Prostate gland (tissue), 2 donors: ENCODE data around the gene ABCC8. TPM values are rescaled to one million over a fixed set of nuclear protein-coding genes. Genes with fewer than 3 reads are reported as not detected.
A peak's percentile ranks its signal among the peaks of the same experiment; 100 is the strongest.

ENCODE experiments used
- DNase-seq: peaks from one replicate; pipeline ENCODE4 v3.0.0-alpha.2; 2019; ENCODE audit warnings: low spot score
- H3K27ac ChIP-seq, 2 donors: fragments of 200-600 bp; sonication (generic); 2 replicates each; pipeline ENCODE4 v1.5.1; 2017 to 2019
- H3K27me3 ChIP-seq: fragments of 200-600 bp; sonication (generic); replicated peaks from 2 replicates; pipeline ENCODE4 v1.5.1; 2019; ENCODE audit not compliant: insufficient read depth
- H3K36me3 ChIP-seq, 2 donors: fragments of 200-600 bp; sonication (generic); 1 replicate in 1 of 2; 2 replicates in 1 of 2; pipeline versions ENCODE4 v1.5.1 to v1.8.1; 2017 to 2019
- H3K4me1 ChIP-seq: fragments of 200-600 bp; sonication (generic); replicated peaks from 2 replicates; pipeline ENCODE4 v1.5.1; 2019
- H3K4me3 ChIP-seq, 2 donors: fragments of 200-600 bp; sonication (generic); 2 replicates each; pipeline ENCODE4 v1.5.1; 2017 to 2019
- H3K9me3 ChIP-seq: fragments of 200-600 bp; sonication (generic); 2 replicates; pipeline ENCODE4 v1.5.1; 2017
- POLR2A ChIP-seq: fragments of 450-650 bp; IDR thresholded peaks from one replicate; pipeline ENCODE4 v1.6.1; 2016; ENCODE audit warnings: antibody characterized with exemption, mild to moderate bottlenecking
- POLR2AphosphoS5 ChIP-seq: sonication (generic); formaldehyde crosslinking; IDR thresholded peaks from one replicate; pipeline ENCODE4 v1.6.1; 2017; ENCODE audit warnings: antibody characterized with exemption
- WGBS: methylation state at CpG from one replicate; pipeline ENCODE4 v1.1.5; 2018; 5-methylcytosine and 5-hydroxymethylcytosine counted together
- intact Hi-C: fragments of 100-400 bp; cut with DNase I; formaldehyde crosslinking; loops from one replicate; pipeline ENCODE4 v1.14.2; 2022
- total RNA-seq, 2 donors: library from RNA; depleted of rRNA; stranded (reverse); fragments of >200 nt; gene quantifications; one replicate each; pipeline ENCODE4 v1.1.0, GENCODE V29; 2016
- TF ChIP-seq, protein P1 (sequence below), 4 experiments: fragments of 200-600 bp in 2 of 4; fragments of 450-650 bp in 2 of 4; sonication (generic) in 2 of 4; IDR thresholded peaks; 1 replicate in 3 of 4; 2 replicates in 1 of 4; pipeline ENCODE4 v1.5.1; 2016 to 2019; ENCODE audit warnings: antibody characterized with exemption in 4 of 4, mild to moderate bottlenecking in 2 of 4, moderate library complexity in 2 of 4

The ABCC8 gene
- total RNA-seq, 2 donors from 2014 or later = 5.7 to 10.2 TPM

DNA sequence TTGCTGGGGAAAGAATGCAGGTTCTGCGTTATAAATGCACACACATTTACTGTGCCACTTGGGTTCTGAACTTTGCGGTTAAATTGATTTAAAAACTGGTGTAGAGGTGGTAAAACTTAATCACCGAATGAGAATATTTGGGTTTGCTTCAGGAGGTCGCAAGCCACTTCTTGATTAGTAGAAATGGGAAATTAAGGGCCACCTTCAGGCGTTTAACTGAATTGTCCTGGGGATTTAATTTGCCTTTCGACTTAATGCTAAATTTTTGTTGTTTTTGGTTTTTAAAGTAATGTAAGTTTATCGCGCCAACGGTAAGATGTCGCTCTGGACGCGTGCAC is 125.5 kb downstream of the ABCC8 start:
- Histone ChIP-seq H3K4me3 (peak overlapping the region; percentile 53 to 56), H3K27ac (peak overlapping the region in 1 of 2 donors; percentile 22)

DNA sequence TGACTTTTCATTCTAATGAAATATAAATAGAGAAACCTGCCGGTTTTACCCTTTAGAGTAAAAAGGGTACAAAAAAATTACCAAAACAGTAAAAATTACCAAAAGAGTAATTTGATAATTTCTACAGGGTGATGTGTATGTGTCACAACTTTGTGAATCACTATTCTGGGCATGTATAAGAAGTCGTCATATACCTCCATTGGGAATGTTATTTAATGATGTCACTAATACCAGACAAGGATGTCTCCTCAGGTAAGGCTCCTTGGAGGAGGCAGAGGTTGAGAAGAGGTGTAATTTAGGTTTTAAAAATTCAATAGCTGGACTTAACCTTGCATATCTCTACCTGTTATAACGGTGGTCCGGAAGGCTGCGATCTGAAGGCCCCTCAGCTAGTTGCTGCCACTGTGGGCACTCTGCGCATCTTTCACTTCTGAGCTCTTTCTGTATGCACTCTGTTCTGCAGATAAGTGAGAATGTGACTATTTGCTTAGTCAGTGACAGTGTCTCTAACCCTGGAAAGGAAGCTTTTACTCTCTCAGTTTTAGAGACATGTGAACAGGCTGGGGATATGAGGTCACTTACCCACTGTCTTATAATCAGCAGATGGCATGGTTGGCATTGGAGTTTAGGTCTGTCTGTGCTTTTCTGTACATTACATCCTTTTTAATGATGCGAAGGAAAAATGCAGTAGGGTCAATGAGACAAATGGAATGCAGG is 126.0 kb downstream of the ABCC8 start:
- no peaks in the 10 kb centered on the region for H3K27me3 ChIP-seq
- intact Hi-C loops = loop anchor here (10.0 kb wide), 1 partner anchor 136 kb away; no protein-coding TSS in a partner anchor
- H3K9me3 ChIP-seq = no peaks in the 10 kb centered on the region
- H3K4me3 ChIP-seq = no peak overlapping the region
- H3K4me1 ChIP-seq = no peaks in the 10 kb centered on the region
- H3K27ac ChIP-seq = no peak overlapping the region
- DNase-seq = no peak
- 97% methylated on average over 7 of the region's 7 CpGs for WGBS
- TF ChIP-seq POLR2AphosphoS5 (no peak), POLR2A (no peak)
- TF ChIP-seq, protein P1, sequence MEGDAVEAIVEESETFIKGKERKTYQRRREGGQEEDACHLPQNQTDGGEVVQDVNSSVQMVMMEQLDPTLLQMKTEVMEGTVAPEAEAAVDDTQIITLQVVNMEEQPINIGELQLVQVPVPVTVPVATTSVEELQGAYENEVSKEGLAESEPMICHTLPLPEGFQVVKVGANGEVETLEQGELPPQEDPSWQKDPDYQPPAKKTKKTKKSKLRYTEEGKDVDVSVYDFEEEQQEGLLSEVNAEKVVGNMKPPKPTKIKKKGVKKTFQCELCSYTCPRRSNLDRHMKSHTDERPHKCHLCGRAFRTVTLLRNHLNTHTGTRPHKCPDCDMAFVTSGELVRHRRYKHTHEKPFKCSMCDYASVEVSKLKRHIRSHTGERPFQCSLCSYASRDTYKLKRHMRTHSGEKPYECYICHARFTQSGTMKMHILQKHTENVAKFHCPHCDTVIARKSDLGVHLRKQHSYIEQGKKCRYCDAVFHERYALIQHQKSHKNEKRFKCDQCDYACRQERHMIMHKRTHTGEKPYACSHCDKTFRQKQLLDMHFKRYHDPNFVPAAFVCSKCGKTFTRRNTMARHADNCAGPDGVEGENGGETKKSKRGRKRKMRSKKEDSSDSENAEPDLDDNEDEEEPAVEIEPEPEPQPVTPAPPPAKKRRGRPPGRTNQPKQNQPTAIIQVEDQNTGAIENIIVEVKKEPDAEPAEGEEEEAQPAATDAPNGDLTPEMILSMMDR (IDR thresholded peaks at IDR 0.05) = no peak
- H3K36me3 ChIP-seq = no peaks in the 10 kb centered on the region

More for the DNA sequence above, 125.5 kb downstream of the ABCC8 start:
- DNase-seq = no peak
- Histone ChIP-seq H3K9me3 (no peaks in the 10 kb centered on the region), H3K36me3 (no peaks in the 10 kb centered on the region), H3K27me3 (no peaks in the 10 kb centered on the region), H3K4me1 (no peaks in the 10 kb centered on the region)
- intact Hi-C loops = loop anchor here (10.0 kb wide), 1 partner anchor 136 kb away; no protein-coding TSS in a partner anchor
- 26% methylated on average over 12 of the region's 12 CpGs for WGBS
- TF ChIP-seq POLR2A = no peak
- TF ChIP-seq, protein P1 (IDR thresholded peaks at IDR 0.05) = no peak
- no peak for TF ChIP-seq POLR2AphosphoS5

DNA sequence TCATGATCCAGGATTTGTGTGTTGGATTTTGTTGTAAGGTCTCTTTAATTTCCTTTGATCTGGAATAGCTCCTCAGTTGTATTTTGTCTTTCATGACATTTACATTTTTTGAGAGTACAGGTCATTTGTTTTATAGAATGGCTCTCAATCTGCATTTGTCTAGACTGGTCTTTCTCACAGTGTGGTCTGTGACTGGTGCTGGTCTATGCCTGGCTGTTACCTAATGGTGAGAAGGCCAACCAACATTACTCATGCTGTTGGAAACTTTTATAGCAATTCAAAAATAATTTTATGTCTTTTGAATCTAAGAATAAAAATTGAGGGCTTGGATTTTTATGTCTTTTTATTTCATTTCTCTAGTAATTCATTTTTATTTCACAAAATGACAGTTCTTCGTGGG is 129.0 kb downstream of the ABCC8 start:
- no peaks in the 10 kb centered on the region for H3K9me3 ChIP-seq
- H3K27ac ChIP-seq = no peak overlapping the region
- H3K4me1 ChIP-seq = no peaks in the 10 kb centered on the region
- WGBS = 83% methylated on average over 1 of the region's 1 CpG
- no peak for DNase-seq
- no peaks in the 10 kb centered on the region for H3K27me3 ChIP-seq
- H3K4me3 ChIP-seq = no peak overlapping the region
- intact Hi-C loops = no loop called here
- no peak for TF ChIP-seq POLR2AphosphoS5
- TF ChIP-seq, protein P1 (IDR thresholded peaks at IDR 0.05) = no peak
- TF ChIP-seq POLR2A = no peak
- no peaks in the 10 kb centered on the region for H3K36me3 ChIP-seq

DNA sequence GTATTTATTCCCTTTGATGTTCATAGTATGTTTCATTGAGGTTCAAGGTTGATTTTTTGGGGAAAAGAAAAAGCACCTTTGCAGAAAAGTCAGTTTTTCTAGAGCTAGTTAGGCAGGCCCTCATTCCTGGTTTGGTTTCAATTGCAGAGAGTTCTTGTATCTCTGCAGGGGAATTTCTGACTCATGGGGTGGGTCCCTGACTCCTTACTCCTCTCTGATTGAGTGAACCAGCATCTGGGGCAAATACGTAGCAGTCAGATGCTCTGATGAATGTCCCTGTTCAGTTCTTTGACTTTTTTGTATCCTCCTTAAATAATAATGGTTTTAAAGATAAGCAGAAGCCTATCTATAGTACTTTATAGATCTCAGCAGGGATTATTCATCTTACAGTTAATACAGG is 132.7 kb downstream of the ABCC8 start:
- WGBS = 86% methylated on average over 1 of the region's 1 CpG
- no peak overlapping the region for H3K4me3 ChIP-seq
- no peaks in the 10 kb centered on the region for H3K36me3 ChIP-seq
- TF ChIP-seq, protein P1 (IDR thresholded peaks at IDR 0.05) = no peak
- TF ChIP-seq POLR2A (no peak), POLR2AphosphoS5 (no peak)
- no peak for DNase-seq
- H3K27ac ChIP-seq = no peak overlapping the region
- no peaks in the 10 kb centered on the region for H3K9me3 ChIP-seq
- no peaks in the 10 kb centered on the region for H3K27me3 ChIP-seq
- H3K4me1 ChIP-seq = no peaks in the 10 kb centered on the region
- intact Hi-C loops = no loop called here

DNA sequence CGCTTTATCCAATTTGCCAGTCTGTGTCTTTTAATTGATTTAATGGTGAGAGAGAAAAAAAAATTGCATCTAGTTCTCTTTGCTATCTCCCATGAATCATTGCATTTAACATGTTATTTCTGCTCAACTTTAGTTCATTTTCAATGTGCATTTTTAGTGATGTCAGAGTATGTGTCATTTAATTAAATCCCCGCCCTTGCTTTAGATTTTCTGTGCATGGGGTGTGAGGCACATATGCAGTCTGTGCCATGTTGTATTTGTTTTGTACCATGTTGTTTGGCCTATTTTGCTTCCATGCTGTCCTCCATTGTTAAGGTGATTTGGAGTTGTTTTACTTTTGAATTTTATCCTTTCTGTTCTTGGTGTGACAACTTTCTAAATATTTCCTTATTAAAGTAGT is 133.4 kb downstream of the ABCC8 start:
- H3K27me3 ChIP-seq = no peaks in the 10 kb centered on the region
- H3K36me3 ChIP-seq = no peaks in the 10 kb centered on the region
- H3K4me1 ChIP-seq = no peaks in the 10 kb centered on the region
- no peaks in the 10 kb centered on the region for H3K9me3 ChIP-seq
- no peak overlapping the region for H3K27ac ChIP-seq
- no peak for DNase-seq
- no peak overlapping the region for H3K4me3 ChIP-seq
- TF ChIP-seq, protein P1 (IDR thresholded peaks at IDR 0.05) = no peak
- TF ChIP-seq POLR2AphosphoS5 (no peak), POLR2A (no peak)
- intact Hi-C loops = no loop called here
- WGBS = 98% methylated on average over 2 of the region's 2 CpGs
